GM12865 (cell line): Measurements from ENCODE around the gene ALKBH8.
A peak's percentile ranks its signal among the peaks of the same experiment; 100 is the strongest.

Experiments
- DNase-seq: peaks from one replicate; pipeline ENCODE4 v3.0.0; 2010; ENCODE audit warnings: low read depth
- H3K4me3 ChIP-seq: 2 replicates; pipeline ENCODE4 v1.5.1; 2011; ENCODE audit warnings: mild to moderate bottlenecking, low read depth, low read length, control low read depth
- CTCF ChIP-seq: IDR thresholded peaks from 2 replicates; pipeline ENCODE4 v1.5.1; 2011; ENCODE audit warnings: low read length, control low read depth, low read depth, inconsistent platforms; ENCODE audit not compliant: insufficient read depth; ENCODE audit errors: missing control alignments

Gene ALKBH8

GRCh38 chr11:107490836-107491235 lies 74.7 kb downstream of the ALKBH8 start:
- no peak overlapping the region for H3K4me3 ChIP-seq
- TF ChIP-seq CTCF, result no peak
- DNase-seq, result no peak

DNA sequence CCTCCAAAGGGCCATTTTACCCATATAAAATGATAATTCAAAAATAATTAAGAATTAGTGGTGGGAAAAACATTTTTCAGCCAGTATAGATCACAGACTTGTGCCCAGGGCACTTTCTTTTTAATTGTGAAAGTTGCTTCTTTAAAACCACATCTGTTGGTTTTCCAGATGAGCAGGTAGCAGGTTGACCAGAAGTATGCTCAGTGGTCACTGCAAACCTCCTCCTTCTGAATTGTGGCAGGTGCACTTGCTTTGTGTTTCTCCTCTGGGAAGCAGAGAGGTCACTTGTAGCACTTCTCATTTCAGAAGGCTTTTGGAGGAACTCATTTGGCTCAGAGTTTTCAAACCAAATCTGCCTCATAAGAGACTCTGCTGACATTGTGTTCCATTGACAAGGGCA lies 83.3 kb downstream of the ALKBH8 start:
- TF ChIP-seq CTCF, result no peak
- no peak overlapping the region for H3K4me3 ChIP-seq
- DNase-seq, result peak; percentile 41

GRCh38 chr11:107478922-107479321 lies 86.6 kb downstream of the ALKBH8 start:
- TF ChIP-seq CTCF, result no peak
- no peak overlapping the region for H3K4me3 ChIP-seq
- no peak for DNase-seq

DNA sequence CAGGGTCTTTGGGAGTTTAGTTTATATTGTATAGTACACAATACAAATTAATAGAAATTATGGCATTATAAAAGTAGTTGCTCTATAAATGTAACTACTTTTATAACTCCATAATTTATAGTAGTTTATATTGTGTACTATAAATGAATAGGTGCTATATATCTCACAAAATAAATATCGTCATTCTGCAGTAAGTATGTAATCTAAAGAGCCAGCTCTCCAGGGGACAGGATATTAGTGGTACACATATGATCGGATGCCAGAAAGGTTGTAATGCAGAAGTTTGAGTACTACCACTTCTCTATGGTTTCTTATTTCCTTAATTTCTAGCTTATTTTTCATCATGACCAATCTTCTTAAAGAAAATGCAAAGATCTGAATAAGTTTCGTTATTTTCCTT lies 87.7 kb downstream of the ALKBH8 start:
- H3K4me3 ChIP-seq, result no peak overlapping the region
- no peak for TF ChIP-seq CTCF
- no peak for DNase-seq

- DNase-seq, result no peak
- no peak overlapping the region for H3K4me3 ChIP-seq
- no peak for TF ChIP-seq CTCF
Observed at GRCh38 chr11:107473792-107474191, 91.7 kb downstream of the ALKBH8 start.

DNA sequence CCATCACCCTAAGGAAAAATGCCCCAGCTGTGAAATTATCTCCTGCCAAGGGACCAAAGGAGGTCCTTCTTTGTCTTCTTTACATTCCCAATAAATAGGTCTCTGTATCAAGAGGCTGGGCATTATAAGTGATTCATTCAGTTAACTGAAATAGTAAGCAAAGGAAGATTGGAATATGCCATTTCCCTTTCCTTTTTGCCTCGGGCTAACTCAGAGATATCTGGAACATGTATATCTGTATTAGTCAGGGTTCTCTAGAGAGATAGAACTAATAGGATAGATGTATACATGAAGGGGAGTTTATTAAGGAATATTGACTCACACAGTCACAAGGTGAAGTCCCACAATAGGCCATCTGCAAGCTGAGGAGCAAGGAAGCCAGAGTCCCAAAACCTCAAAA lies 92.6 kb downstream of the ALKBH8 start:
- TF ChIP-seq CTCF, result no peak
- no peak for DNase-seq
- no peak overlapping the region for H3K4me3 ChIP-seq

- H3K4me3 ChIP-seq, result no peak overlapping the region
- TF ChIP-seq CTCF, result no peak
- DNase-seq, result no peak
Observed at GRCh38 chr11:107468596-107468995, 96.9 kb downstream of the ALKBH8 start.
